Stimulated activated CD8-positive, alpha-beta memory T cell treated with anti-CD3 and anti-CD28 coated beads, Interleukin-15, amount 100 ng/mL, for 24 hours (primary cell): Measurements from ENCODE around the gene TTC9B.
"Not testable (repeated sequence)": the region's sequence is repeated elsewhere in the genome, so short reads cannot be mapped to it uniquely, and the experiment has no call there.

ENCODE experiments used
- DNase-seq: peaks from one replicate; pipeline ENCODE4 v3.0.0-alpha.2; 2020; ENCODE audit warnings: low read depth

TTC9B gene

DNA sequence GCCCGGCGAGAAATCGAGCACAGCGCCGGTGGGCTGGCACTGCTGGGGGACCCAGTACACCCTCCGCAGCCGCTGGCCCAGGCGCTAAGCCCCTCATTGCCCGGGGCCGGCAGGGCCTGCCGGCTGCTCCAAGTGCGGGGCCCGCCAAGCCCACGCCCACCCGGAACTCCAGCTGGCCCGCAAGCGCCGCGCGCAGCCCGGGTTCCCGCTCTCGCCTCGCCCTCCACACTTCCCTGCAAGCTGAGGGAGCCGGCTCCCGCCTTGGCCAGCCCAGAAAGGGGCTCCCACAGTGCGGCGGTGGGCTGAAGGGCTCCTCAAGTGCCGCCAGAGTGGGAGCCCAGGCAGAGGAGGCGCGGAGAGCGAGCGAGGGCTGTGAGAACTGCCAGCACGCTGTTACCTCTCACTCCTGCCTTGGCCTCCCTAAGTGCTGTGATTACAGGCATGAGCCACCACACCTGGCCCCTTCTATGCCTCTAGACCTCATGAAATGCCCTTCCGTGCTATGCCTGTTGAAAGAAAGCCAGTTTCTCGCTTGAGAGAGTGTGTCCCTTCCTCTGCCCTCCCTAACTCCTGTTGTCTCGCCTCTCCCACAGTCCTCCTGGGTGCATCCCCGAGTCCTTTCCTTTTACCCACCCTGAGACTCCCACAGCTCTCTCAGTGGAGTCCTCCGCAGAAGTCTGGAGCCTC lies 47.7 kb downstream of the TTC9B start:
- not testable (repeated sequence) for DNase-seq

DNA sequence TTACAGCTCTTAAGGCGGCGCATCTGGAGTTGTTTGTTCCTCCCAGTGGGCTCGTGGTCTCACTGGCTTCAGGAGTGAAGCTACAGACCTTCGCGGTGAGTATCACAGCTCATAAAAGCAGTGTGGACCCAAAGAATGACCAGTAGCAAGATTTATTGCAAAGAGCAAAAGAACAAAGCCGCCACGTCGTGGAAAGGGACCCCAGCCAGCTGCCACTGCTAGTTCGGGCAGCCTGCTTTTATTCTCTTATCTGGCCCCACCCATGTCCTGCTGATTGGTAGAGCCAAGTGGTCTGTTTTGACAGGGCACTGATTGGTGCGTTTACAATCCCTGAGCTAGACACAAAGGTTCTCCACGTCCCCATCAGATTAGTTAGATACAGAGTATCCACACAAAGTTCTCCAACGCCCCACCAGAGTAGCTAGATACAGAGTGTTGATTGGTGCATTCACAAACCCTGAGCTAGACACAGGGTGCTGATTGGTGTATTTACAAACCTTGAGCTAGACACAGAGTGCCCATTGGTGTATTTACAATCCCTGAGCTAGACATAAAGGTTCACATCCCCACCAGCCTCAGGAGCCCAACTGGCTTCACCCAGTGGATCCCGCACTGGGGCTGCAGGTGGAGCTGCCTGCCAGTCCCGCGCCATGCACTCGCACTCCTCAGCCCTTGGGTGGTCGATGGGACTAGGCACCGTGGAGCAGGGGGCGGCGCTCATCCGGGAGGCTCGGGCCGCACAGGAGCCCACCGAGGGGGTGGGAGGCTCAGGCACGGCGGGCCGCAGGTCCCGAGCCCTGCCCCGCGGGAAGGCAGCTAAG lies 48.5 kb downstream of the TTC9B start:
- DNase-seq: not testable (repeated sequence)
